Keratinocyte (primary cell): Measurements from ENCODE around the gene ERC1.

ENCODE experiments used
- CTCF ChIP-seq, 3 experiments: IDR thresholded peaks in 1 of 3; conservative IDR thresholded peaks in 1 of 3; optimal IDR thresholded peaks in 1 of 3; 2 replicates in 2 of 3; 3 replicates in 1 of 3; pipeline versions ENCODE3 to v1.5.1; 2011; ENCODE audit warnings: low read length in 3 of 3, mild to moderate bottlenecking in 3 of 3, moderate library complexity in 2 of 3, control low read depth in 1 of 3, inconsistent platforms in 1 of 3; ENCODE audit not compliant: insufficient read depth in 2 of 3; ENCODE audit errors: extremely low read depth in 1 of 3
- EZH2 ChIP-seq: IDR thresholded peaks from one replicate; pipeline ENCODE4 v1.6.1; 2012; ENCODE audit warnings: inconsistent platforms, mild to moderate bottlenecking, low read length, moderate library complexity

DNA sequence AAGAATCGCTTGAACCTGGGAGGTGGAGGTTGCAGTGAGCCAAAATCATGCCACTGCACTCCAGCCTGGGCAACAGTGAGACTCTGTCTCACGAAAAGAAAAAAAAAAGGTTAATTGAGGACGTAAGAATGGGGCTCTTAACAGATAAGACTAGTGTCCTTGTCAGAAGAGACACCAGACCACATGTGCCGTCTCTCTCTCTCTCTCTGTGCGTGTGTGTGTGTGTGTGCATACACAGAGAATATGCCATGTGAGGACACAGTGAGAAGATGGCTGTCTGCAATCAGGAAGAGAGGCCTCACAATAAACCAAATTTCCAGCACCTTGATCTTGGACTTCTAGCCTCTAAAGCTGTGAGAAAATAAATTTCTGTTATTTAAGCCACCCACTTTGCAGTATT, 11.7 kb upstream of the ERC1 start:
- no peak for TF ChIP-seq CTCF (optimal IDR thresholded peaks at IDR 0.05 in 1 of 3, IDR thresholded peaks at IDR 0.05 in 1 of 3, conservative IDR thresholded peaks at IDR 0.05 in 1 of 3; ENCODE audit: extremely low read depth in 1 of 3, insufficient read depth in 2 of 3, low read length in 3 of 3)
- TF ChIP-seq EZH2, result no peak
